Activated CD4-positive, CD25-positive, alpha-beta regulatory T cell treated with anti-CD3 and anti-CD28 coated beads, Interleukin-2, amount 50 U/mL, for 72 hours (primary cell): ENCODE measurements around the gene SLC2A6.

Experiments used
- DNase-seq: peaks from one replicate; pipeline ENCODE4 v3.0.0; 2021

SLC2A6 gene

GRCh38 chr9:133495327-133496293 lies 16.7 kb upstream of the SLC2A6 start:
- no peak for DNase-seq

- no peak for DNase-seq
Measured at GRCh38 chr9:133494636-133495326, 15.9 kb upstream of the SLC2A6 start.

- DNase-seq: no peak
Measured at GRCh38 chr9:133493845-133494540, 15.1 kb upstream of the SLC2A6 start.

GRCh38 chr9:133493428-133493827 lies 14.5 kb upstream of the SLC2A6 start:
- no peak for DNase-seq

GRCh38 chr9:133492061-133493021 lies 13.4 kb upstream of the SLC2A6 start:
- no peak for DNase-seq

- DNase-seq: no peak
Measured at GRCh38 chr9:133491656-133491925, 12.7 kb upstream of the SLC2A6 start.

GRCh38 chr9:133490865-133491655 lies 12.2 kb upstream of the SLC2A6 start:
- no peak for DNase-seq

- no peak for DNase-seq
Measured at GRCh38 chr9:133490201-133490681, 11.3 kb upstream of the SLC2A6 start.

- DNase-seq: no peak
Measured at GRCh38 chr9:133489253-133490190, 10.6 kb upstream of the SLC2A6 start.

GRCh38 chr9:133488686-133489252 lies 9.9 kb upstream of the SLC2A6 start:
- DNase-seq: no peak

- no peak for DNase-seq
Measured at GRCh38 chr9:133487331-133487725, 8.4 kb upstream of the SLC2A6 start.

GRCh38 chr9:133485531-133486260 lies 6.8 kb upstream of the SLC2A6 start:
- DNase-seq: no peak

GRCh38 chr9:133484671-133485437 lies 6.0 kb upstream of the SLC2A6 start:
- DNase-seq: no peak

- no peak for DNase-seq
Measured at GRCh38 chr9:133483611-133484010, 4.7 kb upstream of the SLC2A6 start.

GRCh38 chr9:133477992-133478850 lies 678 bp downstream of the SLC2A6 start:
- DNase-seq: no peak

- DNase-seq: no peak
Measured at GRCh38 chr9:133477461-133477860, 1.4 kb downstream of the SLC2A6 start.

- DNase-seq: no peak
Measured at GRCh38 chr9:133476941-133477340, 2.0 kb downstream of the SLC2A6 start.
